Gastroesophageal sphincter (tissue), 4 donors: ENCODE data around the gene CCNI2. TPM values are rescaled to one million over a fixed set of nuclear protein-coding genes. Genes with fewer than 3 reads are reported as not detected.

ENCODE experiments used
- ATAC-seq: fragments of 150-250 bp; one replicate; pipeline ENCODE4 v1.9.1; 2016; ENCODE audit warnings: mild to moderate bottlenecking, moderate library complexity
- H3K27ac ChIP-seq, 4 donors: fragments of 200-600 bp; sonication (generic) in 3 of 4; 1 replicate in 3 of 4; 2 replicates in 1 of 4; pipeline ENCODE4 v1.5.1; 2016 to 2019
- H3K27me3 ChIP-seq: fragments of 200-600 bp; sonication (generic); one replicate; pipeline ENCODE4 v1.5.1; 2019
- H3K36me3 ChIP-seq, 2 donors: fragments of 200-600 bp; sonication (generic); one replicate each; pipeline ENCODE4 v1.5.1; 2019; ENCODE audit warnings: control low read depth in 1 of 2
- H3K4me1 ChIP-seq, 3 donors: fragments of 200-600 bp; sonication (generic); 1 replicate in 2 of 3; 2 replicates in 1 of 3; pipeline ENCODE4 v1.5.1; 2016 to 2019; ENCODE audit warnings: control low read depth in 2 of 3
- H3K4me3 ChIP-seq, 2 donors: fragments of 200-600 bp; sonication (generic); one replicate each; pipeline ENCODE4 v1.5.1; 2019; ENCODE audit warnings: mild to moderate bottlenecking in 1 of 2, moderate library complexity in 1 of 2
- H3K9me3 ChIP-seq, 3 donors: fragments of 200-600 bp; sonication (generic); one replicate each; pipeline ENCODE4 v1.5.1; 2017 to 2019; ENCODE audit warnings: control low read depth in 2 of 3
- CTCF ChIP-seq, 4 experiments: fragments of 200-600 bp in 2 of 4; fragments of 450-650 bp in 2 of 4; sonication (generic) in 1 of 4; IDR thresholded peaks; one replicate each; pipeline ENCODE4 v1.5.1; 2017 to 2019; ENCODE audit warnings: antibody characterized with exemption in 4 of 4, mild to moderate bottlenecking in 2 of 4, moderate library complexity in 2 of 4
- EP300 ChIP-seq: sonication (generic); formaldehyde crosslinking; IDR thresholded peaks from one replicate; pipeline ENCODE4 v1.6.1; 2017; ENCODE audit warnings: antibody characterized with exemption, mild to moderate bottlenecking
- POLR2A ChIP-seq, 2 donors: fragments of 450-650 bp; IDR thresholded peaks; one replicate each; pipeline ENCODE4 v1.6.1; 2017; ENCODE audit warnings: antibody characterized with exemption in 2 of 2, mild to moderate bottlenecking in 2 of 2, moderate library complexity in 1 of 2
- POLR2AphosphoS5 ChIP-seq: sonication (generic); formaldehyde crosslinking; IDR thresholded peaks from one replicate; pipeline ENCODE4 v1.6.1; 2017; ENCODE audit warnings: antibody characterized with exemption
- WGBS, 2 donors: methylation state at CpG; one replicate each; pipeline ENCODE4 v1.1.5; 2018; ENCODE audit warnings: low coverage in 1 of 2; 5-methylcytosine and 5-hydroxymethylcytosine counted together
- total RNA-seq, 4 donors: library from RNA; depleted of rRNA; stranded (reverse); fragments of >200 nt; gene quantifications; one replicate each; pipeline ENCODE4 v1.1.0, GENCODE V29; 2016

Gene CCNI2
- not detected for total RNA-seq

- peaks cover 0 to 12% (median 10%) of the 10 kb centered on the region in 3 donors for H3K4me1 ChIP-seq
- 6 to 37% methylated on average over 3 to 16 of the region's 59 CpGs for whole genome bisulfite sequencing, 2 donors
- H3K4me3 ChIP-seq, result peak within 1 kb of the TSS; percentile 1 to 52
- H3K9me3 ChIP-seq, result peaks cover 0 to 12% (median 0%) of the 10 kb centered on the region in 3 donors
- H3K36me3 ChIP-seq, result peaks cover 0 to 4% of the 10 kb centered on the region in 2 donors
- peak within 1 kb of the TSS in 1 of 4 donors; percentile 0 for H3K27ac ChIP-seq
- peaks cover 55% of the 10 kb centered on the region for H3K27me3 ChIP-seq
- TF ChIP-seq EP300 (no peak), POLR2A (IDR thresholded peaks at IDR 0.05) (no peak), POLR2AphosphoS5 (no peak), CTCF (IDR thresholded peaks at IDR 0.05) (no peak)
- ATAC-seq, result peak; percentile 42
Observed at GRCh38 chr5:132746954-132747615, at the start of gene CCNI2. CCNI2 (plus strand) TSS chr5:132747426; CDS start chr5:132747496, 70 bp downstream.

- Histone ChIP-seq H3K27ac (no peak overlapping the region), H3K9me3 (no peaks in the 10 kb centered on the region), H3K4me1 (no peaks in the 10 kb centered on the region), H3K36me3 (peaks cover 0 to 37% of the 10 kb centered on the region in 2 donors), H3K27me3 (no peaks in the 10 kb centered on the region), H3K4me3 (no peak overlapping the region)
- ATAC-seq, result no peak
- TF ChIP-seq CTCF (IDR thresholded peaks at IDR 0.05) (no peak), POLR2AphosphoS5 (no peak), EP300 (no peak), POLR2A (IDR thresholded peaks at IDR 0.05) (no peak)
- 89 to 100% methylated on average over 1 of the region's 1 CpG for WGBS, 2 donors
Observed at GRCh38 chr5:132704875-132705274, 42.4 kb upstream of the CCNI2 start.

DNA sequence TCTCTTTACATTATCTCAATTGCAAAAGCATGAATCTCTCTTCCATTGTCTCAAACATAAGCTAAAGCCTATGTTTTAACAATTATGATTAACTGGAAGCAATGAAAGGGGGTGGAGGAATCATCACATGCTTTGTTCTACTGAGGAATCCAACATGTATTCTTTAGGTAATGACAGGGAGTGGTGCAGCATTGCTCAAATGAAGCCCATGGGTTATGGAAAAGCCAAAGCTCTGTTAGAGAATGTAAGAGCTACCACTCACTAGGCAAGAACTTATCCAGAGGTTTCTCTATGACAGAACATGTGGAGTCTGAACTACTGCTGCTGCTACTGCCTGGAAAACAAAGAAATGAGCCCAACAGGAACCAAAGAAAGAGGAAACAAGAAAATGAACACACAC is 38.6 kb upstream of the CCNI2 start:
- no peaks in the 10 kb centered on the region for H3K27me3 ChIP-seq
- no peaks in the 10 kb centered on the region for H3K4me1 ChIP-seq
- no peaks in the 10 kb centered on the region for H3K9me3 ChIP-seq
- H3K4me3 ChIP-seq, result no peak overlapping the region
- no peak overlapping the region for H3K27ac ChIP-seq
- ATAC-seq, result no peak
- no peak for TF ChIP-seq CTCF (IDR thresholded peaks at IDR 0.05)
- peaks cover 0 to 6% of the 10 kb centered on the region in 2 donors for H3K36me3 ChIP-seq

DNA sequence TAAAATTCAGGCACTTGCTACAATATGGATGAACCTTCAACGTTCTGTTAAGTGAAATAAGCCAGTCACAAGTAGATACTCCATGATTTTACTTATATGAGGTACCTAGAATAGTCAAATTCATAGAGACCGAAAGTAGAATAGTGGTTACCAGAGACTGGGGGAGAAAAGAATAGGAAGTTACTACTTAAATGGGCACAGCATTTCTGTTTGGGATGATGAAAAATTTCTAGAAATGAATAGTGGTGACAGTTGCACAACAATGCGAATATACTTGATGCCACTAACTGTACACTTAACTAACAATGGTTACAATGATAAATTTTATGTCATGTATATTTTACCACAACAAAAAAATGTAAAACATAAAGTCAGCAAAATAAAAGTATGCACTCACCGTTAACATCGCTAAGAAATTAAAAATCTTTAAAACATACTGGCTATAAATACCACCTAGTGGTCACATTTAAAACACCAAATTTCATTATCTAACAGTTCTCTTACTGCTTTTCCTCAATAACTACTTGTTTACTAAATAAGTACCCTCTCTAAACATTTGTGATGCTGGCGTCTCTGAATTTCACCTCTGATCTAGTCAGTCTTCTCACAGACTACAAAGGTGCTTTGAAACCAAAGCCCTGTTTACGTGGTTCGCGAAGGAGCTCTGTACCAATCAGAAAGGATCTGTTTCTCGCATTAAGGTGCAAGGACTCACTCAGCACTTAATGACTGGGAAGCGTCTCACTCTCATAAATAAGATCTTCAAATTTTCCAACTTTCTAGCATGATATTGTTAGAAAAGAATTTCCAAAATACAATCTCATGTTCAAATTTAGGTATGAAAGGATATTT is 32.5 kb upstream of the CCNI2 start:
- Histone ChIP-seq H3K27ac (no peak overlapping the region), H3K36me3 (peaks cover 0 to 8% of the 10 kb centered on the region in 2 donors), H3K4me3 (no peak overlapping the region), H3K27me3 (no peaks in the 10 kb centered on the region), H3K4me1 (peaks cover 0 to 9% (median 0%) of the 10 kb centered on the region in 3 donors), H3K9me3 (no peaks in the 10 kb centered on the region)
- ATAC-seq, result no peak
- WGBS, 2 donors, result 63 to 64% methylated on average over 11 of the region's 11 CpGs
- TF ChIP-seq EP300, result no peak
- TF ChIP-seq CTCF (IDR thresholded peaks at IDR 0.05), result peak; percentile 21 to 43 (median 34)
